ENCODE measurements around the gene FLG. TPM values are rescaled to one million over a fixed set of nuclear protein-coding genes. Genes with fewer than 3 reads are reported as not detected.

The FLG gene
- total and polyA plus RNA-seq, 8 donors = under 0.01 to 2.7 (median 0.05) TPM; not detected in 5

- TF ChIP-seq POLR2AphosphoS5 (IDR thresholded peaks at IDR 0.05) = no peak
- TF ChIP-seq CTCF (IDR thresholded peaks at IDR 0.05) = no peak
- TF ChIP-seq EP300 (IDR thresholded peaks at IDR 0.05) = no peak
- no peak for TF ChIP-seq POLR2A (IDR thresholded peaks at IDR 0.05)
- H3K27ac ChIP-seq = no peak within 1 kb of the TSS
- no peak within 1 kb of the TSS for H3K4me3 ChIP-seq
- intact Hi-C loops (cut with DNase I; ENCODE audit: low total_unique reads) = no loop called here
- WGBS, 5 donors = 31 to 56% (median 43%) methylated on average over 2 of the region's 2 CpGs
- H3K9me3 ChIP-seq = no peaks in the 10 kb centered on the region
- no peaks in the 10 kb centered on the region for H3K27me3 ChIP-seq
- H3K4me1 ChIP-seq = no peaks in the 10 kb centered on the region
- DNase-seq = no peak
- H3K36me3 ChIP-seq = no peaks in the 10 kb centered on the region
Observed at GRCh38 chr1:152359906-152360305, 34.9 kb upstream of the FLG start, which contains the start of gene FLG2. Gene FLG2, minus strand, starts transcription at chr1:152360006. Its CDS starts 1,122 bp downstream, at chr1:152358884.

GRCh38 chr1:152356736-152357135 is 31.7 kb upstream of the FLG start:
- intact Hi-C loops (cut with DNase I; ENCODE audit: low total_unique reads) = no loop called here
- no peak for DNase-seq
- no peaks in the 10 kb centered on the region for H3K4me1 ChIP-seq
- H3K27ac ChIP-seq = no peak overlapping the region
- no peaks in the 10 kb centered on the region for H3K27me3 ChIP-seq
- H3K4me3 ChIP-seq = no peak overlapping the region
- H3K9me3 ChIP-seq = no peaks in the 10 kb centered on the region
- TF ChIP-seq POLR2AphosphoS5 (IDR thresholded peaks at IDR 0.05) (no peak), CTCF (IDR thresholded peaks at IDR 0.05) (no peak), EP300 (IDR thresholded peaks at IDR 0.05) (no peak), POLR2A (IDR thresholded peaks at IDR 0.05) (no peak)
- 7 to 89% (median 45%) methylated on average over 1 of the region's 1 CpG for WGBS, 5 donors
- H3K36me3 ChIP-seq = no peaks in the 10 kb centered on the region

- H3K4me1 ChIP-seq = no peaks in the 10 kb centered on the region
- no peaks in the 10 kb centered on the region for H3K36me3 ChIP-seq
- 78 to 92% (median 86%) methylated on average over 2 of the region's 2 CpGs for WGBS, 5 donors
- TF ChIP-seq POLR2AphosphoS5 (IDR thresholded peaks at IDR 0.05) (no peak), CTCF (IDR thresholded peaks at IDR 0.05) (no peak), POLR2A (IDR thresholded peaks at IDR 0.05) (no peak), EP300 (IDR thresholded peaks at IDR 0.05) (no peak)
- no peak for DNase-seq
- no peaks in the 10 kb centered on the region for H3K9me3 ChIP-seq
- no peaks in the 10 kb centered on the region for H3K27me3 ChIP-seq
- H3K4me3 ChIP-seq = no peak overlapping the region
- no peak overlapping the region for H3K27ac ChIP-seq
- intact Hi-C loops (cut with DNase I; ENCODE audit: low total_unique reads) = no loop called here
Observed at GRCh38 chr1:152349611-152350010, 24.6 kb upstream of the FLG start.

GRCh38 chr1:152348447-152348846 is 23.4 kb upstream of the FLG start:
- TF ChIP-seq POLR2A (IDR thresholded peaks at IDR 0.05) (no peak), POLR2AphosphoS5 (IDR thresholded peaks at IDR 0.05) (no peak), CTCF (IDR thresholded peaks at IDR 0.05) (no peak)
- intact Hi-C loops (cut with DNase I; ENCODE audit: low total_unique reads) = no loop called here
- Histone ChIP-seq H3K9me3 (no peaks in the 10 kb centered on the region), H3K4me3 (no peak overlapping the region), H3K36me3 (no peaks in the 10 kb centered on the region), H3K4me1 (no peaks in the 10 kb centered on the region), H3K27me3 (no peaks in the 10 kb centered on the region), H3K27ac (no peak overlapping the region)
- no peak for DNase-seq
- WGBS, 5 donors = 8 to 35% (median 30%) methylated on average over 1 of the region's 1 CpG
